Thoracic aorta (tissue), 2 donors: ENCODE results near the gene SUZ12. TPM values are rescaled to one million over a fixed set of nuclear protein-coding genes. Genes with fewer than 3 reads are reported as not detected.

ENCODE experiments used
- ATAC-seq: fragments of 150-250 bp; one replicate; pipeline ENCODE4 v1.8.0; 2017; ENCODE audit warnings: low read depth; ENCODE audit not compliant: insufficient number of reproducible peaks, low FRiP score
- DNase-seq: peaks from one replicate; pipeline ENCODE4 v3.0.0-alpha.2; 2020; ENCODE audit warnings: low spot score
- H3K27ac ChIP-seq, 2 donors: fragments of 200-600 bp; sonication (generic); 1 replicate in 1 of 2; 2 replicates in 1 of 2; pipeline ENCODE4 v1.5.1; 2016; ENCODE audit warnings: mild to moderate bottlenecking in 2 of 2, moderate library complexity in 2 of 2
- H3K27me3 ChIP-seq: fragments of 200-600 bp; sonication (generic); replicated peaks from 2 replicates; pipeline ENCODE4 v1.6.0; 2016; ENCODE audit warnings: mild to moderate bottlenecking; ENCODE audit not compliant: insufficient read depth
- H3K36me3 ChIP-seq: fragments of 200-600 bp; sonication (generic); one replicate; pipeline ENCODE4 v1.5.1; 2016
- H3K4me1 ChIP-seq, 2 donors: fragments of 200-600 bp; sonication (generic); 1 replicate in 1 of 2; 2 replicates in 1 of 2; pipeline versions ENCODE4 v1.5.1 to v1.6.0; 2016; ENCODE audit warnings: low read depth in 2 of 2, mild to moderate bottlenecking in 1 of 2; ENCODE audit not compliant: control insufficient read depth in 1 of 2
- H3K4me3 ChIP-seq: fragments of 200-600 bp; sonication (generic); 2 replicates; pipeline ENCODE4 v1.5.1; 2016; ENCODE audit warnings: mild to moderate bottlenecking
- H3K9me3 ChIP-seq: fragments of 200-600 bp; sonication (generic); 2 replicates; pipeline ENCODE4 v1.5.1; 2016
- CTCF ChIP-seq: fragments of 200-600 bp; sonication (generic); IDR thresholded peaks from one replicate; pipeline ENCODE4 v1.5.1; 2019; ENCODE audit warnings: antibody characterized with exemption
- total RNA-seq, 2 donors: library from RNA; depleted of rRNA; stranded (reverse); fragments of >200 nt; gene quantifications; one replicate each; pipeline versions ENCODE4 v1.1.0 to v1.2.3, GENCODE V29; 2016

The SUZ12 gene
- total RNA-seq, 2 donors from 2014 or later = 14.4 to 26.0 TPM

- peaks cover 20 to 26% of the 10 kb centered on the region in 2 donors for H3K4me1 ChIP-seq
- no peaks in the 10 kb centered on the region for H3K36me3 ChIP-seq
- TF ChIP-seq CTCF = no peak
- H3K9me3 ChIP-seq = no peaks in the 10 kb centered on the region
- DNase-seq = no peak
- peak; percentile 39 for ATAC-seq
- H3K27me3 ChIP-seq = no peaks in the 10 kb centered on the region
- peak overlapping the region; percentile 34 to 59 for H3K27ac ChIP-seq
- peak overlapping the region; percentile 98 for H3K4me3 ChIP-seq
Measured at GRCh38 chr17:32007463-32008298, 70.9 kb downstream of the SUZ12 start.

GRCh38 chr17:32009262-32009542 lies 72.4 kb downstream of the SUZ12 start:
- H3K27me3 ChIP-seq = no peaks in the 10 kb centered on the region
- peak overlapping the region; percentile 98 for H3K4me3 ChIP-seq
- DNase-seq (no peak), ATAC-seq (no peak)
- no peak for TF ChIP-seq CTCF
- H3K36me3 ChIP-seq = no peaks in the 10 kb centered on the region
- H3K4me1 ChIP-seq = peaks cover 20 to 26% of the 10 kb centered on the region in 2 donors
- no peaks in the 10 kb centered on the region for H3K9me3 ChIP-seq
- H3K27ac ChIP-seq = no peak overlapping the region

- Histone ChIP-seq H3K27me3 (no peaks in the 10 kb centered on the region), H3K36me3 (no peaks in the 10 kb centered on the region), H3K4me3 (peak overlapping the region; percentile 98), H3K27ac (no peak overlapping the region), H3K9me3 (no peaks in the 10 kb centered on the region), H3K4me1 (peaks cover 20 to 26% of the 10 kb centered on the region in 2 donors)
- no peak for TF ChIP-seq CTCF
- DNase-seq = no peak
- ATAC-seq = no peak
Measured at GRCh38 chr17:32010114-32010513, 73.3 kb downstream of the SUZ12 start.

DNA sequence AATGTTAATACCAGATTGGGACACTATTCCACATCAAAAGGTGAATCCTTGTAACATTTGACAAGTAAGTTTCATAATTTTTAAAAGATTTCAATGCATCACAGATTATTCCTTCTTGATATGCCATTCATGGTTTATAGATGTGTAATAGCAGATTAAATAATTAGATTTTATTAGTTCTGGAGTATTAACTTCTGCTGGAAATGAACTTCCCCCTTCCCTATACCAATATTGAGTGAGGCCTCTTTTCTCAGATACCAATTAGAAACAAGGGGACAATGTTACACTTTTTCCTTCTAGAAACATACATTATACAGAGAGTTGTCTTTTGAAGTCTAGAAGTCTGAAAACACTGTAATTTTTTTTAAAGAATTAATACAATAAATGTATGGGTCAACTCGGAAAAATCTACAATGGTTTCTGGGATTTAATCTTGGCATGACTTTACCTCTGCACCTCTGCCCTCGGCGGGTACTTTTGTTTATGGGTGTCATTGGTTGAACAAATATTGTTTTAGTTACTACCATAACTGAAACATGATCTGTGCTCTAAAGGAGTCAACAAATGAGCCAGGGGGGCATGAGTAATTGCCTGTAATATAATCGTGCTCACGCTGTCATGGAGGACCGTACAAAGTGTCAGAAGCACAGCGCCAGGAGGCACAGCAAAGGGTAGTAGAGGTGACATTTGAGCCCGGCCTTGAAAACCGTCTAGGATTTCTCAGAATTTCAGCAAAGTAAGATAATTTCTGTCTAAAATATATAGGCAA lies 78.6 kb downstream of the SUZ12 start:
- Histone ChIP-seq H3K9me3 (no peaks in the 10 kb centered on the region), H3K4me3 (no peak overlapping the region), H3K4me1 (peaks cover 0 to 9% of the 10 kb centered on the region in 2 donors), H3K27ac (no peak overlapping the region), H3K27me3 (no peaks in the 10 kb centered on the region), H3K36me3 (no peaks in the 10 kb centered on the region)
- DNase-seq = no peak
- ATAC-seq = no peak
- no peak for TF ChIP-seq CTCF

DNA sequence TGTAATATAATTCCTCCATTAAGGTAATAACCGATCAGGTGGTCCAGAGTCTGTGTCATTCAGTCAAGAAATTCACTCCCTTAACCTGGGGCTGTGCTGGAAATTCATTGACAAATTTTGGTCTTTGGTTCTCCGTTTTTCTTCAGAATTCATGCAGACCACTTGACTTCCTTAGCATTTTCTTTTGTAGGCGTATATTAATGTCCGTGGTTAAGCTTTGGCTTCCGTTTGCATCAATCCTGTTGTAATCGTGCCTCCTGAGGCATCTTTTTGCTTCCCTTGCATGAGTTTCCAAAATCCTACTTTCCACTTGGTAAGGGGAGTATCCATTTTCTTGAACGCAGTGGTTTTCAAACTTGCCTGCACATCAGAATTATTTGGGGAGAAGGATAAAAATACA lies 79.4 kb downstream of the SUZ12 start:
- Histone ChIP-seq H3K4me1 (peaks cover 5 to 12% of the 10 kb centered on the region in 2 donors), H3K36me3 (no peaks in the 10 kb centered on the region), H3K27me3 (no peaks in the 10 kb centered on the region), H3K9me3 (no peaks in the 10 kb centered on the region), H3K27ac (no peak overlapping the region), H3K4me3 (no peak overlapping the region)
- TF ChIP-seq CTCF = no peak
- ATAC-seq (no peak), DNase-seq (no peak)
